HG03064 (cell line): ENCODE measurements around the gene BNC2.

Source experiments
- ATAC-seq: cut with Tn5 transposase; IDR thresholded peaks from one replicate; pipeline ENCODE4 v1.9.1; 2021; ENCODE audit warnings: low read depth; ENCODE audit not compliant: unreplicated experiment

The BNC2 gene

GRCh38 chr9:16680975-16681651, 189.4 kb downstream of the BNC2 start:
- ATAC-seq = no peak

GRCh38 chr9:16680541-16680940, 189.9 kb downstream of the BNC2 start:
- ATAC-seq = no peak

GRCh38 chr9:16679327-16679821, 191.1 kb downstream of the BNC2 start:
- ATAC-seq = no peak

GRCh38 chr9:16676519-16676918, 194.0 kb downstream of the BNC2 start:
- ATAC-seq = no peak

- no peak for ATAC-seq
Measured at GRCh38 chr9:16675131-16675530, 195.3 kb downstream of the BNC2 start.

- no peak for ATAC-seq
Measured at GRCh38 chr9:16673171-16673570, 197.3 kb downstream of the BNC2 start.

- ATAC-seq = no peak
Measured at GRCh38 chr9:16672501-16672900, 198.0 kb downstream of the BNC2 start.

- no peak for ATAC-seq
Measured at GRCh38 chr9:16671591-16672137, 198.8 kb downstream of the BNC2 start.

- ATAC-seq = no peak
Measured at GRCh38 chr9:16670791-16671190, 199.7 kb downstream of the BNC2 start.

GRCh38 chr9:16668734-16669295, 201.7 kb downstream of the BNC2 start:
- no peak for ATAC-seq

GRCh38 chr9:16664211-16664610, 206.3 kb downstream of the BNC2 start:
- ATAC-seq = no peak

- ATAC-seq = no peak
Measured at GRCh38 chr9:16661816-16662215, 208.7 kb downstream of the BNC2 start.

GRCh38 chr9:16659096-16659495, 211.4 kb downstream of the BNC2 start:
- ATAC-seq = no peak

- no peak for ATAC-seq
Measured at GRCh38 chr9:16656432-16657169, 213.9 kb downstream of the BNC2 start.

GRCh38 chr9:16654596-16655126, 215.8 kb downstream of the BNC2 start:
- no peak for ATAC-seq

- no peak for ATAC-seq
Measured at GRCh38 chr9:16653491-16654399, 216.7 kb downstream of the BNC2 start.

- ATAC-seq = no peak
Measured at GRCh38 chr9:16652582-16652981, 217.9 kb downstream of the BNC2 start.

- ATAC-seq = no peak
Measured at GRCh38 chr9:16651446-16651964, 219.0 kb downstream of the BNC2 start.

- no peak for ATAC-seq
Measured at GRCh38 chr9:16645970-16646369, 224.5 kb downstream of the BNC2 start.
